Astrocyte of the cerebellum (primary cell): ENCODE measurements around the gene NHSL1.

Source experiments
- DNase-seq: peaks from one replicate; pipeline ENCODE4 v3.0.0-alpha.2; 2011; ENCODE audit warnings: low read depth
- H3K4me3 ChIP-seq: 2 replicates; pipeline ENCODE4 v1.5.1; 2011; ENCODE audit warnings: mild to moderate bottlenecking, low read depth, low read length, moderate library complexity
- CTCF ChIP-seq: IDR thresholded peaks from 2 replicates; pipeline ENCODE4 v1.5.1; 2012; ENCODE audit warnings: low read length, low read depth, moderate library complexity, mild to moderate bottlenecking; ENCODE audit errors: missing control alignments
- in situ Hi-C: cut with HindIII; loops from 2 replicates; pipeline ENCODE4 v1.10.0; 2017; ENCODE audit warnings: low sequenced_read_pairs

The NHSL1 gene

GRCh38 chr6:138434925-138435324, 64.4 kb downstream of the NHSL1 start:
- DNase-seq = no peak
- in situ Hi-C loops = no loop called here
- TF ChIP-seq CTCF = no peak
- H3K4me3 ChIP-seq = no peak overlapping the region

- in situ Hi-C loops = no loop called here
- DNase-seq = no peak
- H3K4me3 ChIP-seq = no peak overlapping the region
- no peak for TF ChIP-seq CTCF
Observed at GRCh38 chr6:138434096-138434495, 65.2 kb downstream of the NHSL1 start.

GRCh38 chr6:138432063-138432356, 67.3 kb downstream of the NHSL1 start:
- in situ Hi-C loops = no loop called here
- H3K4me3 ChIP-seq = no peak overlapping the region
- TF ChIP-seq CTCF = no peak
- no peak for DNase-seq

- DNase-seq = no peak
- TF ChIP-seq CTCF = no peak
- H3K4me3 ChIP-seq = no peak overlapping the region
- in situ Hi-C loops = no loop called here
Observed at GRCh38 chr6:138431256-138432062, 67.8 kb downstream of the NHSL1 start.

- in situ Hi-C loops = no loop called here
- DNase-seq = no peak
- no peak overlapping the region for H3K4me3 ChIP-seq
- TF ChIP-seq CTCF = no peak
Observed at GRCh38 chr6:138430361-138431145, 68.7 kb downstream of the NHSL1 start.

GRCh38 chr6:138429761-138430160, 69.5 kb downstream of the NHSL1 start:
- DNase-seq = peak; percentile 6
- in situ Hi-C loops = no loop called here
- no peak overlapping the region for H3K4me3 ChIP-seq
- no peak for TF ChIP-seq CTCF
